Measurements from ENCODE around the gene CNN2. TPM values are rescaled to one million over a fixed set of nuclear protein-coding genes. Genes with fewer than 3 reads are reported as not detected.

Gene CNN2
- total RNA-seq, 1 experiment from 2014 or later: 97.9 TPM

DNA sequence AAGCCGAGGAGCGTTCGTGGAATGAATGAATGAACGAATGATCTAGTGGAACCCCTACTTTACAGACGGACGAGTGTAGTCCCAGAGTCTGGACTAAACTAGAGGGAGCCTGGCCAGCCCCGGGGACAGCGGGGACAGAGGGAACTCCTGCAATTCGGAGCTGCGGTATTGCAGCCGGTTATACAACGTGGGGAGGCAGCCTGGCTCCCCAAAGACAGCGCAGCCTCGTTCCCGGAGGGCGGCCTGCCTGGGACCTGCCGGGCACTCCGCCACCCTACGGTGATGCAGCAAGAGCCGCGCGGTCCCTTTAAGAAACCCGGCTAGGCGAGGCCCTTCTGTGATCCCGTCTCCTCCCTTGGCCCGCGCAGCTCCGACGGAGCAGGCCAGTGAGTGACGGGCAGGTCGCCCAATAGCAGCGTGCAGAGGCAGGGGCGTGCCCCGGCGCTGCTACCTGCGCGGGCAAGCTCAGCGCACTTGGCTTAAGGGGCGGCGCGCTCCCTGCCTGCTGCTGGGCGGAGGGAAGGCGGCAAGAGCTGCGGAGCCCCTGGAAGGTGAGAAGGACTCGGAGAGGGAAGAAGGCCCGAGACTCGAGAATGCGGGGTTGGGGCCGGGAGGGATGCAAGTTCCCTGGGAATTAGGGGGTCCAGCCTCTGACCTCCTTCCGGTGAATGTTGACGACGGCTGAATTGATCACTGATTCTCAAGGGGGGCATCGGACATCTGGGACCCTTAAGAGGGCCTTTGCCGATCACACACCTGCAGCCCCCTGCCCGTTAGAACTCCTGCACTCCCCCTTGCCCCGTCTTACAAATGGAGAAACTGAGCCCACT lies 13.5 kb downstream of the CNN2 start, which contains the start of gene ABCA7:
TSS of gene ABCA7 (plus strand) at position 462 of the 830 bp plus-strand sequence. CDS start 1,255 bp downstream, outside the sequence.
- TSS peak; percentile 35 for BruUV-seq (replicated peaks)
- no peaks in the 10 kb centered on the region for H3K27me3 ChIP-seq (ENCODE audit: low read length)
- H3K9me2 ChIP-seq (replicated peaks; ENCODE audit: low read length): no peaks in the 10 kb centered on the region
- peak; percentile 83 for ATAC-seq
- peaks cover 16% of the 10 kb centered on the region; the same call in 1 of the 2 replicates for H3K4me1 ChIP-seq (ENCODE audit: insufficient read depth, low read length)
- peak within 1 kb of the TSS; percentile 71 for H3K9ac ChIP-seq (ENCODE audit: low read length)
- no peaks in the 10 kb centered on the region for H3K79me2 ChIP-seq (ENCODE audit: low read length)
- POLR2A ChIA-PET (ENCODE audit: unreplicated experiment): no interaction called here
- H3K27ac ChIP-seq (ENCODE audit: low read length): peak within 1 kb of the TSS; percentile 33
- peak; percentile 98 for DNase-seq
- CTCF ChIA-PET: no interaction called here
- peak within 1 kb of the TSS; percentile 63 for H2AFZ ChIP-seq (ENCODE audit: low read length)
- H4K20me1 ChIP-seq (ENCODE audit: low read length): no peaks in the 10 kb centered on the region
- no peak for TF ChIP-seq EZH2phosphoT487 (IDR thresholded peaks at IDR 0.05; ENCODE audit: borderline replicate concordance, low read length)
- TF ChIP-seq EZH2 (IDR thresholded peaks at IDR 0.05; ENCODE audit: low read length, unreplicated experiment): no peak
- TF ChIP-seq, protein P1, sequence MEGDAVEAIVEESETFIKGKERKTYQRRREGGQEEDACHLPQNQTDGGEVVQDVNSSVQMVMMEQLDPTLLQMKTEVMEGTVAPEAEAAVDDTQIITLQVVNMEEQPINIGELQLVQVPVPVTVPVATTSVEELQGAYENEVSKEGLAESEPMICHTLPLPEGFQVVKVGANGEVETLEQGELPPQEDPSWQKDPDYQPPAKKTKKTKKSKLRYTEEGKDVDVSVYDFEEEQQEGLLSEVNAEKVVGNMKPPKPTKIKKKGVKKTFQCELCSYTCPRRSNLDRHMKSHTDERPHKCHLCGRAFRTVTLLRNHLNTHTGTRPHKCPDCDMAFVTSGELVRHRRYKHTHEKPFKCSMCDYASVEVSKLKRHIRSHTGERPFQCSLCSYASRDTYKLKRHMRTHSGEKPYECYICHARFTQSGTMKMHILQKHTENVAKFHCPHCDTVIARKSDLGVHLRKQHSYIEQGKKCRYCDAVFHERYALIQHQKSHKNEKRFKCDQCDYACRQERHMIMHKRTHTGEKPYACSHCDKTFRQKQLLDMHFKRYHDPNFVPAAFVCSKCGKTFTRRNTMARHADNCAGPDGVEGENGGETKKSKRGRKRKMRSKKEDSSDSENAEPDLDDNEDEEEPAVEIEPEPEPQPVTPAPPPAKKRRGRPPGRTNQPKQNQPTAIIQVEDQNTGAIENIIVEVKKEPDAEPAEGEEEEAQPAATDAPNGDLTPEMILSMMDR (conservative IDR thresholded peaks at IDR 0.05; ENCODE audit: low read depth, low read length): no peak
- H3K4me2 ChIP-seq (ENCODE audit: low read length): peak within 1 kb of the TSS; percentile 95
- intact Hi-C loops (cut with micrococcal nuclease): no loop called here
- no peaks in the 10 kb centered on the region; the same call in 1 of the 2 replicates for H3K36me3 ChIP-seq (ENCODE audit: low read depth, low read length)
- H3K9me3 ChIP-seq (ENCODE audit: low read length): no peaks in the 10 kb centered on the region
- no peaks in the 10 kb centered on the region for H3F3A ChIP-seq (ENCODE audit: low read length, unreplicated experiment)
- H3K4me3 ChIP-seq (ENCODE audit: low read length): peak within 1 kb of the TSS; percentile 77

DNA sequence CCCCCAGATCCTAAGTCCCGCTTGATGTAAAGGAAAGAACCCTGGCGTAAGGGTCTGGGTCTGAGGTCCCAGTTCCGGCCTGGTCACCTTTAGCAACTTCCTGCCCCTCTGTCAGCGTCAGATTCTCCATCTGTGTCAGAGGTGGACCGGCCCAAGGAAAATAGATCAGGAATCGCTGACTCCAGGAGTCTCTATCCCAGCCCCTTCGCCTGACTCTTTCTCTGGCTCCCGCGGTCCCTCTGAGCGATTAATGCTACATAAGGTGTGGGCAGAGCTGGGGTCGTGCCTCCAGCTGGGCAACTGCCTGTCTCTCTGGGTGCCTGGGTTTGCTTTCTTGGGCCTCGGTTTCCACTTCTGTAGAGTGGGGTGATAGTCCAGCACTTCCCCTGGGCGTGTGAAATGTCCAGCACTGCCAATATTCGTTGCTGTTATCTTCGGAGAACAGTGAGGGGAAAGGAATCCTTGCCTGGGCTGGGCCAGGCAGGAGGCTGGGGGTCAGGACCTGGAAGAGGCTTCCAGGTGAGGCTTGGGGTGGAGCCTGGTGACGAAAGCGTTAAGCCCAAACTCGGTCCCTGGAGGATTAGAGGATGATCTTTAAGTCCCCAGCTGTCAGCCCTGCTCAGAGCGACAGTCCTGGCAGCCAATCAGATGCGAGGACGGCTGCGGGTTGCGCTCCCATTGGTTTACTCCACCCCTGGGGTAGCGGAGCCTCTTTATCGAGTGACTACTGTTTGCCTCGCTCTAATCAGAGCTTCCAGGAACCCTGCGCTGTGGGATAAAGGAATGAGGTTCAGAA lies 14.3 kb downstream of the CNN2 start:
- H3F3A ChIP-seq (ENCODE audit: low read length, unreplicated experiment): no peaks in the 10 kb centered on the region
- H3K4me2 ChIP-seq (ENCODE audit: low read length): peak overlapping the region; percentile 95
- H3K4me3 ChIP-seq (ENCODE audit: low read length): peak overlapping the region; percentile 77
- no peaks in the 10 kb centered on the region; the same call in 1 of the 2 replicates for H3K36me3 ChIP-seq (ENCODE audit: low read depth, low read length)
- H3K27me3 ChIP-seq (ENCODE audit: low read length): no peaks in the 10 kb centered on the region
- H3K9ac ChIP-seq (ENCODE audit: low read length): peak overlapping the region; percentile 71
- ATAC-seq: peak; percentile 66
- H3K9me2 ChIP-seq (replicated peaks; ENCODE audit: low read length): no peaks in the 10 kb centered on the region
- H3K27ac ChIP-seq (ENCODE audit: low read length): peak overlapping the region; percentile 33
- no peaks in the 10 kb centered on the region for H4K20me1 ChIP-seq (ENCODE audit: low read length)
- no peaks in the 10 kb centered on the region for H3K79me2 ChIP-seq (ENCODE audit: low read length)
- TF ChIP-seq EZH2phosphoT487 (IDR thresholded peaks at IDR 0.05; ENCODE audit: borderline replicate concordance, low read length) (no peak), EZH2 (IDR thresholded peaks at IDR 0.05; ENCODE audit: low read length, unreplicated experiment) (no peak)
- TF ChIP-seq, protein P1 (conservative IDR thresholded peaks at IDR 0.05; ENCODE audit: low read depth, low read length): no peak
- H2AFZ ChIP-seq (ENCODE audit: low read length): peak overlapping the region; percentile 56
- H3K4me1 ChIP-seq (ENCODE audit: insufficient read depth, low read length): peaks cover 16% of the 10 kb centered on the region; the same call in 1 of the 2 replicates
- POLR2A ChIA-PET (ENCODE audit: unreplicated experiment): no interaction called here
- CTCF ChIA-PET: no interaction called here
- intact Hi-C loops (cut with micrococcal nuclease): no loop called here
- DNase-seq: peak; percentile 91
- BruUV-seq (replicated peaks): no TSS peak
- H3K9me3 ChIP-seq (ENCODE audit: low read length): no peaks in the 10 kb centered on the region
